ENCODE data around the gene GRAMD4.

DNA sequence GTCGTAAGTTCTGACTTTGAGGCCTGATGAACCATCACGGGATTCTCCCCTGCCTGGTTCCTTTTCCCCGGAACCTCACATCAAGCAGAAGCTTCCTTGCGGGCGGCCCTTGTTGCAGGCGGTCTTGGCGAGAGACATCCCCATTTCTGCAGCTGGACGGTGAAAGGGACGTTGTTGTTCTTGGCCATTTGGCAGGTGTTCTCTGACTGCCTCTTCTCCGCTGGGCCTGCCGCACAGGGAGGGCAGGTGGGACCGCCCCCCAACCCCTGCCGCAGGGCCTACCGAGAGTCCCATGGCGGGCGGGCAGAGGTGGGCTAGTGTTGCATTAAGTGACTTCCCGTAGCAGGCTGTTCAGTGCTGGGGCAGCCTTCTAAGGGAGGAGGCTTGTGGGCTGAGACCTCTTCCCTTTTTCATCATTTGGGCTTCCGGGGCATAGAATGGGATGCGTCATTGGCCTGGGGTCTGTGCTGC is 26.9 kb upstream of the GRAMD4 start:
- TF ChIP-seq POLR2A (IDR thresholded peaks at IDR 0.05), result peak in 1 of 3 donors; percentile 5
- TF ChIP-seq, protein P1, sequence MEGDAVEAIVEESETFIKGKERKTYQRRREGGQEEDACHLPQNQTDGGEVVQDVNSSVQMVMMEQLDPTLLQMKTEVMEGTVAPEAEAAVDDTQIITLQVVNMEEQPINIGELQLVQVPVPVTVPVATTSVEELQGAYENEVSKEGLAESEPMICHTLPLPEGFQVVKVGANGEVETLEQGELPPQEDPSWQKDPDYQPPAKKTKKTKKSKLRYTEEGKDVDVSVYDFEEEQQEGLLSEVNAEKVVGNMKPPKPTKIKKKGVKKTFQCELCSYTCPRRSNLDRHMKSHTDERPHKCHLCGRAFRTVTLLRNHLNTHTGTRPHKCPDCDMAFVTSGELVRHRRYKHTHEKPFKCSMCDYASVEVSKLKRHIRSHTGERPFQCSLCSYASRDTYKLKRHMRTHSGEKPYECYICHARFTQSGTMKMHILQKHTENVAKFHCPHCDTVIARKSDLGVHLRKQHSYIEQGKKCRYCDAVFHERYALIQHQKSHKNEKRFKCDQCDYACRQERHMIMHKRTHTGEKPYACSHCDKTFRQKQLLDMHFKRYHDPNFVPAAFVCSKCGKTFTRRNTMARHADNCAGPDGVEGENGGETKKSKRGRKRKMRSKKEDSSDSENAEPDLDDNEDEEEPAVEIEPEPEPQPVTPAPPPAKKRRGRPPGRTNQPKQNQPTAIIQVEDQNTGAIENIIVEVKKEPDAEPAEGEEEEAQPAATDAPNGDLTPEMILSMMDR (IDR thresholded peaks at IDR 0.05 in 8 of 11, conservative IDR thresholded peaks at IDR 0.05 in 3 of 11), result no peak
- peak; percentile 82 to 85 (median 83) for TF ChIP-seq POLR2AphosphoS5 (IDR thresholded peaks at IDR 0.05)
